Measurements from ENCODE around the gene WDR20.

The WDR20 gene

GRCh38 chr14:102246071-102246470 lies 106.4 kb downstream of the WDR20 start:
- no peak for DNase-seq (ENCODE audit: low read depth)
- no peak for TF ChIP-seq CTCF (IDR thresholded peaks at IDR 0.05; ENCODE audit: insufficient read depth, low read depth, low read length, missing control alignments)
- H3K4me3 ChIP-seq (ENCODE audit: low read length), result no peak overlapping the region

GRCh38 chr14:102248121-102248520 lies 108.4 kb downstream of the WDR20 start:
- no peak overlapping the region for H3K4me3 ChIP-seq (ENCODE audit: low read length)
- TF ChIP-seq CTCF (IDR thresholded peaks at IDR 0.05; ENCODE audit: insufficient read depth, low read depth, low read length, missing control alignments), result no peak
- no peak for DNase-seq (ENCODE audit: low read depth)

- no peak for TF ChIP-seq CTCF (IDR thresholded peaks at IDR 0.05; ENCODE audit: insufficient read depth, low read depth, low read length, missing control alignments)
- no peak for DNase-seq (ENCODE audit: low read depth)
- no peak overlapping the region for H3K4me3 ChIP-seq (ENCODE audit: low read length)
These were observed 109.3 kb downstream of the WDR20 start for GRCh38 chr14:102249041-102249440.

GRCh38 chr14:102249981-102250380 lies 110.3 kb downstream of the WDR20 start:
- no peak overlapping the region for H3K4me3 ChIP-seq (ENCODE audit: low read length)
- TF ChIP-seq CTCF (IDR thresholded peaks at IDR 0.05; ENCODE audit: insufficient read depth, low read depth, low read length, missing control alignments), result no peak
- DNase-seq (ENCODE audit: low read depth), result no peak

- no peak for TF ChIP-seq CTCF (IDR thresholded peaks at IDR 0.05; ENCODE audit: insufficient read depth, low read depth, low read length, missing control alignments)
- no peak for DNase-seq (ENCODE audit: low read depth)
- H3K4me3 ChIP-seq (ENCODE audit: low read length), result no peak overlapping the region
These were observed 110.9 kb downstream of the WDR20 start for GRCh38 chr14:102250636-102251035.

GRCh38 chr14:102251161-102251560 lies 111.5 kb downstream of the WDR20 start:
- no peak overlapping the region for H3K4me3 ChIP-seq (ENCODE audit: low read length)
- TF ChIP-seq CTCF (IDR thresholded peaks at IDR 0.05; ENCODE audit: insufficient read depth, low read depth, low read length, missing control alignments), result no peak
- no peak for DNase-seq (ENCODE audit: low read depth)
